ENCODE data around the gene S100A6.

DNA sequence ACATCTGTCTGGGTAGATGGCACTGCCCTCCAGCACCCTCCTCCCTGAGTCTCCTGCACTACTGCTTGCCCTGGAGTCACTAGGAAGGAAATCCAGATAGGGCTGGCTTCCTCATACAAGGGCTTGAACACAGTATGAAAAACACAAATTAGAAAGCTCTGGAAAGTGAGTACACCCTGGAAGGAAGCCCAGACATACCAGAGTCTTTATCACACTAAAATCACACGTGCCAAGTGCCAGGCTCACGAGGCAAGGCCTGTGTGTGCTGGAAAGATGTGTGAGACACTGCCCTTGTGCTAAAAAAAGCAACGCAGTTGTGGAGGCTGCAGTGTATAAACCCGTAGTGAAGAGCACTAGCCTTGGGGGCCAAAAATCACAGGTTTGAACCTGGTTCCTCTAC is 47.1 kb downstream of the S100A6 start:
- TF ChIP-seq MAX (CRISPR knock-in tag; IDR thresholded peaks at IDR 0.05) (no peak), NFE2L1 (CRISPR knock-in tag; IDR thresholded peaks at IDR 0.05) (no peak), RORB (CRISPR knock-in tag; IDR thresholded peaks at IDR 0.05) (no peak), GABPB1 (CRISPR knock-in tag; IDR thresholded peaks at IDR 0.05) (no peak), ZNF263 (CRISPR knock-in tag; IDR thresholded peaks at IDR 0.05; ENCODE audit: low read depth) (no peak), SP1 (CRISPR knock-in tag; conservative IDR thresholded peaks at IDR 0.05) (no peak), USF2 (CRISPR knock-in tag; IDR thresholded peaks at IDR 0.05) (no peak), E2F1 (CRISPR knock-in tag; IDR thresholded peaks at IDR 0.05) (no peak), NR2C2 (CRISPR knock-in tag; IDR thresholded peaks at IDR 0.05) (no peak), ESRRA (CRISPR knock-in tag; IDR thresholded peaks at IDR 0.05; ENCODE audit: borderline replicate concordance) (no peak)
- TF ChIP-seq, protein P1, sequence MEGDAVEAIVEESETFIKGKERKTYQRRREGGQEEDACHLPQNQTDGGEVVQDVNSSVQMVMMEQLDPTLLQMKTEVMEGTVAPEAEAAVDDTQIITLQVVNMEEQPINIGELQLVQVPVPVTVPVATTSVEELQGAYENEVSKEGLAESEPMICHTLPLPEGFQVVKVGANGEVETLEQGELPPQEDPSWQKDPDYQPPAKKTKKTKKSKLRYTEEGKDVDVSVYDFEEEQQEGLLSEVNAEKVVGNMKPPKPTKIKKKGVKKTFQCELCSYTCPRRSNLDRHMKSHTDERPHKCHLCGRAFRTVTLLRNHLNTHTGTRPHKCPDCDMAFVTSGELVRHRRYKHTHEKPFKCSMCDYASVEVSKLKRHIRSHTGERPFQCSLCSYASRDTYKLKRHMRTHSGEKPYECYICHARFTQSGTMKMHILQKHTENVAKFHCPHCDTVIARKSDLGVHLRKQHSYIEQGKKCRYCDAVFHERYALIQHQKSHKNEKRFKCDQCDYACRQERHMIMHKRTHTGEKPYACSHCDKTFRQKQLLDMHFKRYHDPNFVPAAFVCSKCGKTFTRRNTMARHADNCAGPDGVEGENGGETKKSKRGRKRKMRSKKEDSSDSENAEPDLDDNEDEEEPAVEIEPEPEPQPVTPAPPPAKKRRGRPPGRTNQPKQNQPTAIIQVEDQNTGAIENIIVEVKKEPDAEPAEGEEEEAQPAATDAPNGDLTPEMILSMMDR (IDR thresholded peaks at IDR 0.05): no peak
- TF ChIP-seq, protein P2, sequence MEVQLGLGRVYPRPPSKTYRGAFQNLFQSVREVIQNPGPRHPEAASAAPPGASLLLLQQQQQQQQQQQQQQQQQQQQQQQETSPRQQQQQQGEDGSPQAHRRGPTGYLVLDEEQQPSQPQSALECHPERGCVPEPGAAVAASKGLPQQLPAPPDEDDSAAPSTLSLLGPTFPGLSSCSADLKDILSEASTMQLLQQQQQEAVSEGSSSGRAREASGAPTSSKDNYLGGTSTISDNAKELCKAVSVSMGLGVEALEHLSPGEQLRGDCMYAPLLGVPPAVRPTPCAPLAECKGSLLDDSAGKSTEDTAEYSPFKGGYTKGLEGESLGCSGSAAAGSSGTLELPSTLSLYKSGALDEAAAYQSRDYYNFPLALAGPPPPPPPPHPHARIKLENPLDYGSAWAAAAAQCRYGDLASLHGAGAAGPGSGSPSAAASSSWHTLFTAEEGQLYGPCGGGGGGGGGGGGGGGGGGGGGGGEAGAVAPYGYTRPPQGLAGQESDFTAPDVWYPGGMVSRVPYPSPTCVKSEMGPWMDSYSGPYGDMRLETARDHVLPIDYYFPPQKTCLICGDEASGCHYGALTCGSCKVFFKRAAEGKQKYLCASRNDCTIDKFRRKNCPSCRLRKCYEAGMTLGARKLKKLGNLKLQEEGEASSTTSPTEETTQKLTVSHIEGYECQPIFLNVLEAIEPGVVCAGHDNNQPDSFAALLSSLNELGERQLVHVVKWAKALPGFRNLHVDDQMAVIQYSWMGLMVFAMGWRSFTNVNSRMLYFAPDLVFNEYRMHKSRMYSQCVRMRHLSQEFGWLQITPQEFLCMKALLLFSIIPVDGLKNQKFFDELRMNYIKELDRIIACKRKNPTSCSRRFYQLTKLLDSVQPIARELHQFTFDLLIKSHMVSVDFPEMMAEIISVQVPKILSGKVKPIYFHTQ (CRISPR knock-in tag; IDR thresholded peaks at IDR 0.05): no peak
